GM12878 (cell line): Measurements from ENCODE around the gene TNFRSF1B. TPM values are rescaled to one million over a fixed set of nuclear protein-coding genes. Genes with fewer than 3 reads are reported as not detected.

Source experiments
- EGR1 ChIP-seq, 2 experiments: IDR thresholded peaks; 1 replicate in 1 of 2; 2 replicates in 1 of 2; pipeline ENCODE4 v1.6.1; 2011 to 2012; ENCODE audit warnings: low read depth in 2 of 2, low read length in 2 of 2, borderline replicate concordance in 1 of 2, mild to moderate bottlenecking in 1 of 2, moderate library complexity in 1 of 2
- FOS ChIP-seq: IDR thresholded peaks from 3 replicates; pipeline ENCODE4 v1.6.1; 2011; ENCODE audit warnings: borderline replicate concordance; ENCODE audit not compliant: insufficient read length; ENCODE audit errors: extremely low read depth
- KDM1A ChIP-seq: fragments of 200-600 bp; sonication (generic); IDR thresholded peaks from 2 replicates; pipeline ENCODE4 v1.6.1; 2016; ENCODE audit warnings: borderline replicate concordance
- LARP7 ChIP-seq: fragments of 450-650 bp; IDR thresholded peaks from 2 replicates; pipeline ENCODE4 v1.6.1; 2017; ENCODE audit warnings: mild to moderate bottlenecking
- NR2C2 ChIP-seq: IDR thresholded peaks from 2 replicates; pipeline ENCODE4 v1.6.1; 2011; ENCODE audit warnings: borderline replicate concordance, low read depth; ENCODE audit not compliant: control insufficient read depth, insufficient read length
- NRF1 ChIP-seq: conservative IDR thresholded peaks from 2 replicates; pipeline ENCODE4 v1.6.1; 2011; ENCODE audit warnings: mild to moderate bottlenecking, low read depth, low read length, improper control_type of control experiment
- POU2F2 ChIP-seq: IDR thresholded peaks from 3 replicates; pipeline ENCODE4 v1.6.1; 2011; ENCODE audit warnings: low read depth, mild to moderate bottlenecking, low read length, borderline replicate concordance
- RCOR1 ChIP-seq: conservative IDR thresholded peaks from 2 replicates; pipeline ENCODE4 v1.6.1; 2012; ENCODE audit warnings: low read depth, low read length, improper control_type of control experiment
- RFX5 ChIP-seq: IDR thresholded peaks from 2 replicates; pipeline ENCODE4 v1.6.1; 2011; ENCODE audit warnings: low read depth, low read length, improper control_type of control experiment
- RUNX3 ChIP-seq: IDR thresholded peaks from 2 replicates; pipeline ENCODE4 v1.6.1; 2012; ENCODE audit warnings: low read length, inconsistent platforms
- SKIL ChIP-seq: fragments of 450-650 bp; IDR thresholded peaks from 2 replicates; pipeline ENCODE4 v1.6.1; 2017; ENCODE audit warnings: mild to moderate bottlenecking, low read depth, inconsistent platforms; ENCODE audit not compliant: poor library complexity, severe bottlenecking
- SMAD1 ChIP-seq: fragments of 450-650 bp; IDR thresholded peaks from 2 replicates; pipeline ENCODE4 v1.6.1; 2018; ENCODE audit warnings: mild to moderate bottlenecking, low read depth; ENCODE audit not compliant: partially characterized antibody
- ZBTB4 ChIP-seq: fragments of 450-650 bp; formaldehyde crosslinking; IDR thresholded peaks from 2 replicates; pipeline ENCODE4 v1.4.0; 2022; ENCODE audit warnings: mild to moderate bottlenecking, moderate library complexity
- ZNF592 ChIP-seq: fragments of 450-650 bp; IDR thresholded peaks from 2 replicates; pipeline ENCODE4 v1.6.1; 2017; ENCODE audit warnings: mild to moderate bottlenecking, moderate library complexity
- ZNF687 ChIP-seq: fragments of 450-650 bp; IDR thresholded peaks from 2 replicates; pipeline ENCODE4 v1.6.1; 2017; ENCODE audit warnings: mild to moderate bottlenecking, moderate library complexity
- polyA plus RNA-seq, 11 experiments: library from polyadenylated mRNA; depleted of rRNA in 4 of 11; unstranded in 6 of 11; stranded (reverse) in 5 of 11; fragments of >200 nt; fragmentation: Nextera tagmentation in 4 of 11; fragmentation: Illumina TruSeq in 1 of 11; extraction: Ambion mirVana in 4 of 11; extraction: Trizol in 1 of 11; gene quantifications; 1 replicate in 1 of 11; 2 replicates in 10 of 11; pipeline versions ENCODE4 v1.2.1 to v1.2.3, GENCODE V29; 2011 to 2016; ENCODE audit warnings: inconsistent platforms in 2 of 11, missing spikeins in 2 of 11, low read depth in 1 of 11
- total RNA-seq, 4 experiments: library from RNA; depleted of rRNA in 3 of 4; stranded (reverse); fragments of >200 nt in 3 of 4; fragmentation: Illumina TruSeq in 1 of 4; extraction: Trizol in 1 of 4; gene quantifications; 2 replicates each; pipeline versions ENCODE4 v1.2.1 to v1.2.3, GENCODE V29; 2013 to 2021

Gene TNFRSF1B
- total and polyA plus RNA-seq, 10 of the 15 experiments (the other 5 are each of a cell fraction or from before 2014, with no cell fraction given) = 10.1 to 87.2 (median 37.3) TPM

GRCh38 chr1:12208764-12209494 is 42.1 kb downstream of the TNFRSF1B start (continued):
- TF ChIP-seq ZNF687 (no peak), ZNF592 (no peak), KDM1A (no peak), NRF1 (no peak), LARP7 (no peak), ZBTB4 (CRISPR knock-in tag) (no peak), RFX5 (no peak), RCOR1 (0 out of 2 replicates have a peak, but pooled peaks have one; percentile 72), RUNX3 (peak; percentile 48), POU2F2 (no peak), EGR1 (IDR thresholded peaks at IDR 0.05; ENCODE audit: borderline replicate concordance in 1 of 2, low read depth in 2 of 2, low read length in 2 of 2) (peak in 1 of 2 experiments; percentile 61; a peak in 1 of 3 replicates), FOS (no peak), NR2C2 (no peak), SMAD1 (no peak), SKIL (peak; percentile 31)
